Motor neuron (in vitro differentiated cells): ENCODE results near the gene SCRN2. TPM values are rescaled to one million over a fixed set of nuclear protein-coding genes. Genes with fewer than 3 reads are reported as not detected.
A peak's percentile ranks its signal among the peaks of the same experiment; 100 is the strongest.

Experiments used
- ATAC-seq, 8 experiments: fragments of 200-7000 bp; cut with Tn5 transposase; replicated peaks in 6 of 8; 2 replicates each; pipeline ENCODE4 v1.8.0; 2021; ENCODE audit warnings: mild to moderate bottlenecking in 8 of 8, moderate library complexity in 8 of 8
- H3K27ac ChIP-seq, 2 donors: fragments of 250-450 bp; sonication (Bioruptor Pico); 2 replicates each; pipeline ENCODE4 v1.9.0; 2021; ENCODE audit warnings: antibody characterized with exemption in 2 of 2, mild to moderate bottlenecking in 2 of 2, moderate library complexity in 1 of 2
- H3K4me1 ChIP-seq, 2 donors: fragments of 250-450 bp; sonication (Bioruptor Pico); replicated peaks in 1 of 2; 2 replicates each; pipeline ENCODE4 v1.6.1; 2021; ENCODE audit warnings: antibody characterized with exemption in 2 of 2, mild to moderate bottlenecking in 2 of 2, moderate library complexity in 1 of 2
- H3K4me3 ChIP-seq, 5 donors: fragments of 250-450 bp; sonication (Bioruptor Pico); 2 replicates each; pipeline ENCODE4 v1.9.0; 2021; ENCODE audit warnings: antibody characterized with exemption in 5 of 5, mild to moderate bottlenecking in 5 of 5, moderate library complexity in 4 of 5
- WGBS, 10 experiments: fragments of 450-650 bp; shearing (Covaris generic); methylation state at CpG; one replicate each; pipeline ENCODE4 v1.0.0; 2022; 5-methylcytosine and 5-hydroxymethylcytosine counted together
- in situ Hi-C, 9 experiments: fragments of 400-800 bp; cut with MboI; loops; one replicate each; pipeline ENCODE4 v1.15.0; 2021; ENCODE audit warnings: low sequenced_read_pairs in 9 of 9, low pct_unique_long_range_greater_than_20kb in 2 of 9; ENCODE audit not compliant: unreplicated experiment in 9 of 9
- total RNA-seq, 8 experiments: library from RNA; unstranded; fragments of 300-600 nt; gene quantifications; 2 replicates each; pipeline versions ENCODE4 v1.2.3 to v1.2.4, GENCODE V29; 2022

Gene SCRN2
- total RNA-seq, 8 experiments from 2014 or later = 10.8 to 38.6 (median 21.6) TPM

- Histone ChIP-seq H3K4me1 (peaks cover 3 to 9% of the 10 kb centered on the region in 2 donors), H3K4me3 (no peak overlapping the region), H3K27ac (no peak overlapping the region)
- no peak for ATAC-seq
- in situ Hi-C loops = loop anchor here in 2 of 9 experiments (10.0 to 25.0 kb wide), 3 partner anchors 47 to 164 kb away; partner anchors contain the start of genes PNPO (in 1 of the 2) and SP2 (in 1 of the 2)
- WGBS, 10 experiments = 5 to 80% (median 37%) methylated on average over 1 to 13 of the region's 23 CpGs; no CpG with 5 or more reads in 6 of the 10 experiments
These were observed 7.1 kb upstream of the SCRN2 start for GRCh38 chr17:47848198-47848513.

DNA sequence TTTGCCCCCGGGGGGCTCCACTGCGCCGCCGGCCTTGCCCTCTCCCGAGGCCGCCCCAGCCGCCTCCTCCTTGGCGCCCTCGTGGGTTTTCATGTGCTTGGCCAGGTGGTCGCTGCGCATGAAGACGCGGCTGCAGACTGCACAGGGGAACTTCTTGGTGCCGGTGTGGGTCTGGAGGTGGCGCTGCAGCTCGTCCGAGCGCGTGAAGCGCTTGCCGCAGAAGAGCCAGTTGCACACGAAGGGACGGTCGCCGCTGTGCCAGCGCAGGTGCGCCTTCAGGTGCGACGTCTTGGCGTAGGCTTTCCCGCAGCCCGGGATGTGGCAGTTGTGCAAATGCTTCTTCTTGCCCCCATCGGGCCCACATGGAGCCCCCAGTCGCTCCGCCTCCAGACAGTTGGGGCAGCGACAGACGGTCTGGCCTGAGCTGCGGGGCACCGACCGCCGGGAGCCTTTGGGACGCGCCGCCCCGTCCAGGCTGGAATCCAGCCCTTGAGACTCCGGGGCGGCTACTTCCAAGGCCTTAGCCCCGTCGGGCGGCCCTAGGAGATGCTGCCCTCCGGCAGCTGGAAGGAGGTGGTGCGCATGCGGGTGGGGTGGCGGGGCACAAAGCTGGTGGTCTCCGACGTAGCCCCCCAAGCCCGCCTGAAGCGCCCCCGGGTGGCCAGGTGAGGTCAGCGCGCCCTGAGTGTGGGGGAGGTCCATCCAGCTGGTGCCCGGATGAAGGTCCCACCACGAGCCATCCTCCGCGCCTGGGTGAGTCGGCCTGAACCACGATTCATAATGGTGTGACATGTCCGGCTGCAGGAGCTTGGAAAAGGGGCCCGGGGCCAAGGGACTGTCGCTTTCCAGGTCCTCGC lies 6.5 kb upstream of the SCRN2 start:
- Histone ChIP-seq H3K4me3 (no peak overlapping the region), H3K27ac (no peak overlapping the region), H3K4me1 (peaks cover 3 to 9% of the 10 kb centered on the region in 2 donors)
- in situ Hi-C loops = loop anchor here in 2 of 9 experiments (10.0 to 25.0 kb wide), 3 partner anchors 47 to 165 kb away; partner anchors contain the start of genes PNPO (in 1 of the 2) and SP2 (in 1 of the 2)
- peak in 3 of 8 experiments; percentile 5 to 39 (median 8) for ATAC-seq
- WGBS, 10 experiments = 0 to 25% (median 1%) methylated on average over 2 to 17 of the region's 71 CpGs; no CpG with 5 or more reads in 6 of the 10 experiments

GRCh38 chr17:47846716-47847340 lies 5.8 kb upstream of the SCRN2 start:
- H3K4me1 ChIP-seq = peaks cover 3 to 9% of the 10 kb centered on the region in 2 donors
- in situ Hi-C loops = loop anchor here in 2 of 9 experiments (10.0 to 25.0 kb wide), 3 partner anchors 48 to 165 kb away; partner anchors contain the start of genes PNPO (in 1 of the 2) and SP2 (in 1 of the 2)
- 0 to 30% (median 6%) methylated on average over 2 to 11 of the region's 31 CpGs; no CpG with 5 or more reads in 5 of the 10 experiments for WGBS, 10 experiments
- peak in 2 of 8 experiments; percentile 6 to 10 for ATAC-seq
- no peak overlapping the region for H3K27ac ChIP-seq
- H3K4me3 ChIP-seq = no peak overlapping the region

DNA sequence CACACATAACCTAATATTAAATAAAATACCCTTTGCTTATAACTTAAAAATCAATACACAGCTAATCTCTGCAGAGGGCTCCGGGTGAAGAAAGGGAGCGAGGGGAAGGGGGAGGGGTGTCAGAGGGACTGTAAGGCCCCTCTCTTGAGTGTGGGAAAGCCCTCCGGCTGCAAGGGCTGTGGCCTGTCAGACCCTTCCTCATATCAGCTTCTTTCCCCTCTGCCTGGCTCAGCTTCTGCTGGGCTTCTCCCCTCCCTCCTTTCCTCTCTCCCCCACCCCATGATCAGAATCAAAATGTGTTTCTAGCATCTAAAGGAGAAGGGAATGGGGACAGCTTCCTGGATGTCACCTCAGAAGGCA lies 4.6 kb upstream of the SCRN2 start:
- 50% methylated on average over 1 of the region's 3 CpGs; no CpG with 5 or more reads in 9 of the 10 experiments for WGBS, 10 experiments
- in situ Hi-C loops = loop anchor here in 2 of 9 experiments (10.0 to 25.0 kb wide), 3 partner anchors 49 to 167 kb away; partner anchors contain the start of genes PNPO (in 1 of the 2) and SP2 (in 1 of the 2)
- H3K4me1 ChIP-seq = peaks cover 6 to 11% of the 10 kb centered on the region in 2 donors
- H3K4me3 ChIP-seq = no peak overlapping the region
- no peak for ATAC-seq
- H3K27ac ChIP-seq = no peak overlapping the region

DNA sequence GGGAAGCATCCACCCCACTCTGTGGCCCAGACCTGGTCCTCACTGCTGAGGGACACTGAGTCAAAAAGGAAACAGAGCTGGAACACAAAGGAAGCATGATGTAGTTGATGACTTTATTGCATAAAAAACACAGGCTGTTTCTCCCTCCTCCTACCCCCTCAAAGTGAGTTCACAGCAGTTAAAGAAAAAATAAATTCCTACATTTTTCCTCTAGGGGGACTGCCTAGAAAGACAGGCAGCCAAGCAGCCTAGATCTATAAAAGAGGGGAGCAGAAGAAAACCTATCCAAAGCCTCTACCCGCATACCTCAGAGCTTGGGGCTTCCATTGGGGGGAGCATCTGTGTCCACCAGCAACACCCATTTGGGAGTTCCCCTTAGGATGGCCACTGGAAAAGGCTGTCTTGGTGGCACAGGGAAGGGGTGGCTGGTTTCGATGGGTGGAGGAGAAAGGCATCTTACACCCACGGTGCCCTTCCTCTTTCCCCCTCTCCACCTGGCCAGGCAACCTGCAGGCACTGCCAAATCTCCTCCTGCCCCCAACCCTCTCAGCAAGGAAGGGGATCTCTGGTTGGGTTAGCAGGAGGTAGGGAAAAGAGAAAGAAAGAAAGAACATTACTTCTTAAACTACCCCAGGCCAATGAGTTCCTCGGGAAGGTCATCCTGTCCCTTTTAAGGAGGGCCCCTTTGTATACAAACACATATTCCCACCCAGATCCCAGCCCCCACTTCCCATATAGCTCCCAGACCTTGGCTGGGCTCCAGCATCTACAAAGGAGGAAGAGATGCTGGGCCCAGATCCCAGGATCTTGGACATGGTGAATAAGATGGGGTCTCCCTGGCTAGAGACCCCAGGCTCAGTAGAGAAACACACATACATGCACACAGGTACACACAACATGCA lies 4.0 kb upstream of the SCRN2 start:
- no peak overlapping the region for H3K4me3 ChIP-seq
- H3K4me1 ChIP-seq = peaks cover 10 to 16% of the 10 kb centered on the region in 2 donors
- in situ Hi-C loops = loop anchor here in 4 of 9 experiments (5.0 to 25.0 kb wide), 5 partner anchors 42 to 167 kb away; partner anchors contain the start of genes PNPO (in 1 of the 4) and SP2 (in 1 of the 4)
- no peak overlapping the region for H3K27ac ChIP-seq
- no peak for ATAC-seq
- WGBS, 10 experiments = 40 to 90% (median 52%) methylated on average over 1 to 4 of the region's 4 CpGs; no CpG with 5 or more reads in 4 of the 10 experiments

- H3K27ac ChIP-seq = no peak overlapping the region
- 40 to 90% (median 79%) methylated on average over 2 of the region's 5 CpGs; no CpG with 5 or more reads in 6 of the 10 experiments for WGBS, 10 experiments
- in situ Hi-C loops = loop anchor here in 4 of 9 experiments (5.0 to 25.0 kb wide), 5 partner anchors 43 to 168 kb away; partner anchors contain the start of genes PNPO (in 1 of the 4) and SP2 (in 1 of the 4)
- no peak overlapping the region for H3K4me3 ChIP-seq
- peaks cover 11 to 19% of the 10 kb centered on the region in 2 donors for H3K4me1 ChIP-seq
- ATAC-seq = no peak
These were observed 3.2 kb upstream of the SCRN2 start for GRCh38 chr17:47844227-47844626.

DNA sequence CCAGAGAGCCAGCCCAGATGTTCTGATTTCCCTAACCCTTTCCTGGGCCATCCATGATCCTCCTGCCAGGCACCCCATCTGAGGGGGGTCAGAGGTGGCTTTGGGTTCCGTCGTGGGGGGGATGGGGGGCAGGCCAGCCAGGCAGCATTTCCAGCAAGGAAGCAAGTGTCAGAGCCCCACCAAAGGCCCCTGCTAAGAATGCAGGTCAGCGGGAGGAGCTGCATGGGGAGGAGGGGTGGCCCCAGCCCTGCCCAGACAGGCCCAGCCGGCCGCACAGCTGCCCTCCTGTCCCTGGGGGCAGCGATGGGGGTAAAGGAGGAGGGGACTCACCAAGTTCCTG lies 2.3 kb upstream of the SCRN2 start:
- H3K4me3 ChIP-seq = no peak overlapping the region
- 0% methylated on average over 1 of the region's 6 CpGs; no CpG with 5 or more reads in 9 of the 10 experiments for WGBS, 10 experiments
- ATAC-seq = no peak
- no peak overlapping the region for H3K27ac ChIP-seq
- in situ Hi-C loops = loop anchor here in 4 of 9 experiments (5.0 to 25.0 kb wide), 5 partner anchors 44 to 169 kb away; partner anchors contain the start of genes PNPO (in 1 of the 4) and SP2 (in 1 of the 4)
- peaks cover 11 to 19% of the 10 kb centered on the region in 2 donors for H3K4me1 ChIP-seq

GRCh38 chr17:47841488-47842291 lies 617 bp upstream of the SCRN2 start:
- peak overlapping the region in 1 of 2 donors; percentile 41 for H3K27ac ChIP-seq
- 54 to 100% (median 71%) methylated on average over 1 to 9 of the region's 16 CpGs; no CpG with 5 or more reads in 3 of the 10 experiments for WGBS, 10 experiments
- H3K4me1 ChIP-seq = peaks cover 11 to 19% of the 10 kb centered on the region in 2 donors
- peak overlapping the region; percentile 44 to 80 (median 58) for H3K4me3 ChIP-seq
- ATAC-seq = peak in 5 of 8 experiments; percentile 1 to 3 (median 2)
- in situ Hi-C loops = loop anchor here in 4 of 9 experiments (5.0 to 25.0 kb wide), 5 partner anchors 46 to 171 kb away; partner anchors contain the start of genes PNPO (in 1 of the 4) and SP2 (in 1 of the 4)

GRCh38 chr17:47840001-47840741 lies 902 bp downstream of the SCRN2 start:
- ATAC-seq = no peak
- H3K27ac ChIP-seq = peak overlapping the region in 1 of 2 donors; percentile 43
- in situ Hi-C loops = loop anchor here in 4 of 9 experiments (5.0 to 25.0 kb wide), 5 partner anchors 47 to 172 kb away; partner anchors contain the start of genes PNPO (in 1 of the 4) and SP2 (in 1 of the 4)

DNA sequence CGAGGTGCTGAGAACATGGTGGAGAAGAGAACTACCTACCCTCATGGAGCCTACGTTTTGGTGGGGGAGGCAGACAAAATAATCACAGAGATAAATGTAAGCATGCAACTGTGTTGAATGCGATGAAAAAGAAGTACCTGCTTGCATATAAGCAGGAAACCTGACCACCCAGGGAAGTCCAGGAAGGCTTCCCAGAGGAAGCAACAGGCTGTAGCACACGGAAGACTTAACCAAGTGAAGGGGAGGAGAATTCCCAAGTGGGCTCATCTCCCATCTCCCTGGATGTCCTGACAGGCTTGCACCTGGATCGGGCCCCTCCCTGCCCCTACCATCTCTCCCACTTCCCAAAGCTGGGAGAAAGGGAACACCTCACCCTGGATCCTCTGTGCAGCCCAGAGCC lies 2.0 kb downstream of the SCRN2 start:
- Histone ChIP-seq H3K4me3 (no peak overlapping the region), H3K27ac (no peak overlapping the region), H3K4me1 (peaks cover 11 to 16% of the 10 kb centered on the region in 2 donors)
- WGBS, 10 experiments = 0 to 100% (median 83%) methylated on average over 1 to 3 of the region's 5 CpGs; no CpG with 5 or more reads in 1 of the 10 experiments
- ATAC-seq = no peak
- in situ Hi-C loops = loop anchor here in 1 of 9 experiments (25.0 kb wide), 2 partner anchors 98 to 173 kb away; partner anchors contain the start of gene PNPO

More at GRCh38 chr17:47840001-47840741, 902 bp downstream of the SCRN2 start:
- Histone ChIP-seq H3K4me3 (peak overlapping the region; percentile 44 to 80 (median 58)), H3K4me1 (peaks cover 11 to 16% of the 10 kb centered on the region in 2 donors)
- WGBS, 10 experiments = 0 to 95% (median 47%) methylated on average over 1 to 7 of the region's 17 CpGs; no CpG with 5 or more reads in 5 of the 10 experiments
